Measurements from ENCODE around the gene HOATZ. TPM values are rescaled to one million over a fixed set of nuclear protein-coding genes. Genes with fewer than 3 reads are reported as not detected.

HOATZ gene
- polyA plus RNA-seq, 1 donor (not counting 4 experiments of a cell fraction or from before 2014, with no cell fraction given): not detected

- dilution Hi-C loops (cut with MboI; ENCODE audit: extremely low pct_ligation_motif_present, low sequenced_read_pairs): no loop called here
- H4K20me1 ChIP-seq (ENCODE audit: control insufficient read depth, extremely low read depth, insufficient read depth, low read length): no peaks in the 10 kb centered on the region
- H3K4me1 ChIP-seq (ENCODE audit: control insufficient read depth, extremely low read depth, insufficient read depth, low read length): peaks cover 15% of the 10 kb centered on the region
- H3K4me3 ChIP-seq (ENCODE audit: control insufficient read depth in 2 of 3, extremely low read depth in 1 of 3, insufficient read depth in 2 of 3, low read depth in 1 of 3, low read length in 3 of 3): no peak overlapping the region
- H3K27me3 ChIP-seq (ENCODE audit: control insufficient read depth, extremely low read depth, insufficient read depth, low read length): no peaks in the 10 kb centered on the region
- H3K27ac ChIP-seq (ENCODE audit: control insufficient read depth, insufficient read depth, low read length): no peak overlapping the region
- TF ChIP-seq EZH2 (IDR thresholded peaks at IDR 0.05; ENCODE audit: low read length): no peak
- TF ChIP-seq CTCF (optimal IDR thresholded peaks at IDR 0.05 in 1 of 3, IDR thresholded peaks at IDR 0.05 in 1 of 3, conservative IDR thresholded peaks at IDR 0.05 in 1 of 3; ENCODE audit: extremely low read depth in 1 of 3, insufficient read depth in 2 of 3, low read length in 3 of 3): no peak
- FAIRE-seq (no peak), DNase-seq (ENCODE audit: low read depth, low spot score) (no peak)
- no peak overlapping the region for H2AFZ ChIP-seq (ENCODE audit: control insufficient read depth, low read length)
- H3K9ac ChIP-seq (ENCODE audit: control insufficient read depth, extremely low read depth, insufficient read depth, low read length): no peak overlapping the region
- no peaks in the 10 kb centered on the region for H3K79me2 ChIP-seq (ENCODE audit: control insufficient read depth, insufficient read depth, low read length)
- peaks cover 5% of the 10 kb centered on the region for H3K9me3 ChIP-seq (ENCODE audit: control insufficient read depth, low read depth, low read length)
- H3K36me3 ChIP-seq (ENCODE audit: control insufficient read depth in 2 of 2, extremely low read depth in 1 of 2, insufficient read depth in 2 of 2, low read length in 2 of 2): no peaks in the 10 kb centered on the region
- no peaks in the 10 kb centered on the region for H3K9me1 ChIP-seq (ENCODE audit: control insufficient read depth, extremely low read depth, insufficient read depth, low read length)
- H3K4me2 ChIP-seq (ENCODE audit: control insufficient read depth, extremely low read depth, insufficient read depth, low read depth, low read length): no peak overlapping the region
Observed at GRCh38 chr11:111560800-111561199, 46.2 kb downstream of the HOATZ start.

GRCh38 chr11:111561306-111561705, 46.7 kb downstream of the HOATZ start:
- Histone ChIP-seq H3K9ac (ENCODE audit: control insufficient read depth, extremely low read depth, insufficient read depth, low read length) (peak overlapping the region; percentile 16), H3K9me1 (ENCODE audit: control insufficient read depth, extremely low read depth, insufficient read depth, low read length) (no peaks in the 10 kb centered on the region), H3K4me3 (ENCODE audit: control insufficient read depth in 2 of 3, extremely low read depth in 1 of 3, insufficient read depth in 2 of 3, low read depth in 1 of 3, low read length in 3 of 3) (no peak overlapping the region), H3K27ac (ENCODE audit: control insufficient read depth, insufficient read depth, low read length) (peak overlapping the region; percentile 47), H2AFZ (ENCODE audit: control insufficient read depth, low read length) (no peak overlapping the region), H4K20me1 (ENCODE audit: control insufficient read depth, extremely low read depth, insufficient read depth, low read length) (no peaks in the 10 kb centered on the region), H3K79me2 (ENCODE audit: control insufficient read depth, insufficient read depth, low read length) (no peaks in the 10 kb centered on the region), H3K4me2 (ENCODE audit: control insufficient read depth, extremely low read depth, insufficient read depth, low read depth, low read length) (no peak overlapping the region), H3K27me3 (ENCODE audit: control insufficient read depth, extremely low read depth, insufficient read depth, low read length) (no peaks in the 10 kb centered on the region), H3K4me1 (ENCODE audit: control insufficient read depth, extremely low read depth, insufficient read depth, low read length) (peaks cover 13% of the 10 kb centered on the region), H3K9me3 (ENCODE audit: control insufficient read depth, low read depth, low read length) (peaks cover under 1% of the 10 kb centered on the region), H3K36me3 (ENCODE audit: control insufficient read depth in 2 of 2, extremely low read depth in 1 of 2, insufficient read depth in 2 of 2, low read length in 2 of 2) (no peaks in the 10 kb centered on the region)
- TF ChIP-seq CTCF (optimal IDR thresholded peaks at IDR 0.05 in 1 of 3, IDR thresholded peaks at IDR 0.05 in 1 of 3, conservative IDR thresholded peaks at IDR 0.05 in 1 of 3; ENCODE audit: extremely low read depth in 1 of 3, insufficient read depth in 2 of 3, low read length in 3 of 3) (no peak), EZH2 (IDR thresholded peaks at IDR 0.05; ENCODE audit: low read length) (no peak)
- dilution Hi-C loops (cut with MboI; ENCODE audit: extremely low pct_ligation_motif_present, low sequenced_read_pairs): no loop called here
- FAIRE-seq (no peak), DNase-seq (ENCODE audit: low read depth, low spot score) (no peak)
